ENCODE measurements around the gene LMTK3. TPM values are rescaled to one million over a fixed set of nuclear protein-coding genes. Genes with fewer than 3 reads are reported as not detected.
A peak's percentile ranks its signal among the peaks of the same experiment; 100 is the strongest.

LMTK3 gene
- total and polyA plus RNA-seq, 2 of the 4 experiments (the other 2 are of a cell fraction): 0.18 to 0.87 TPM

DNA sequence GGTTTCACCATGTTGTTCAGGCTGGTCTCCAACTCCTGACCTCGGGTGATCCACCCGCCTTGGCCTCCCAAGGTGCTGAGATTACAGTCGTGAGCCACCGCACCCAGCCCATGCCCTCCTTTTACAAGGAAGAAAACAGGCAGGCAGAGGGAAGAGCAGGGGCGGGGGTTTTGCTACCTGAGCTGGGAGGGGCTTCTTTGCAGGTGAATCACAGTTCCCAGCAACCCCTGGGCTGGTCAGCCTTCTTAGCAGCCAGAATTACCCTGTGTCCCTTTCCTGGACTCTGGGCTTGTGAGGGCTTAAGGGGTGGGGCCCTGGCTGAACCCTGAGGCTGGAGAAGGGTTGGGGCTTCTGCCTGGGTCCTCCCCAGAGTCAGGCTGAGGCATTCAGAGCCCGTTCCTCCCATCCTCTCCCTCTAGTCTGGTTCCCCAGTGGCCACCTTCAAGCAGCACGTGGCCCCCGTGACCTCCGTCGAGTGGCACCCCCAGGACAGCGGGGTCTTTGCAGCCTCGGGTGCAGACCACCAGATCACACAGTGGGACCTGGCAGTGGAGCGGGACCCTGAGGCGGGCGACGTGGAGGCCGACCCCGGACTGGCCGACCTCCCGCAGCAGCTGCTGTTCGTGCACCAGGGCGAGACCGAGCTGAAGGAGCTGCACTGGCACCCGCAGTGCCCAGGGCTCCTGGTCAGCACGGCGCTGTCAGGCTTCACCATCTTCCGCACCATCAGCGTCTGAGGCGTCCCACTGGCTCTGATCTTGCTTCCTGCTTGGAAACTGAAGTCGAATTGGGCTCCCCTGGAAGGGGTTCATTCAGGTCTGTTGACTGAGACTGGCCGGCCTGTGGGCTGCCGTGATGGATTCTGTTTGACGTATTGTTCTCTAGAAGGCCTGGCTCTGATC, 59.1 kb downstream of the LMTK3 start:
- Histone ChIP-seq H3K9me1 (ENCODE audit: insufficient read depth, low read length) (no peaks in the 10 kb centered on the region), H4K5ac (ENCODE audit: low read depth, low read length) (no peak overlapping the region), H3K9ac (ENCODE audit: low read depth, low read length) (no peak overlapping the region), H4K91ac (ENCODE audit: insufficient read depth, low read depth, low read length) (no peak overlapping the region), H2AK5ac (ENCODE audit: low read depth, low read length) (no peak overlapping the region), H3K79me1 (ENCODE audit: low read depth in 1 of 2, low read length in 2 of 2) (peaks cover 7 to 32% of the 10 kb centered on the region in 2 experiments; a peak in 3 of 4 replicates), H2BK5ac (ENCODE audit: low read depth, low read length, poor library complexity, severe bottlenecking) (no peak overlapping the region), H2BK120ac (ENCODE audit: low read depth, low read length) (no peak overlapping the region), H2BK20ac (ENCODE audit: low read depth, low read length) (no peak overlapping the region), H3K23ac (ENCODE audit: low read depth, low read length) (no peak overlapping the region), H3K27me3 (ENCODE audit: control insufficient read depth, insufficient read depth, low read length) (no peaks in the 10 kb centered on the region), H3K14ac (replicated peaks; ENCODE audit: low read depth, low read length) (no peak overlapping the region), H3K56ac (ENCODE audit: extremely low read depth, insufficient read depth, low read length) (no peak overlapping the region), H3K4ac (ENCODE audit: low read depth, low read length) (no peak overlapping the region), H2AFZ (replicated peaks; ENCODE audit: low read length, poor library complexity) (peak overlapping the region; percentile 49), H3K27ac (ENCODE audit: insufficient read depth, low read length) (no peak overlapping the region), H3K4me3 (ENCODE audit: insufficient read depth, low read depth, low read length) (no peak overlapping the region), H4K20me1 (ENCODE audit: insufficient read depth, low read length) (peaks cover 8% of the 10 kb centered on the region), H3K9me3 (ENCODE audit: control insufficient read depth, insufficient read depth, low read length) (no peaks in the 10 kb centered on the region), H3K4me2 (ENCODE audit: low read depth, low read length) (no peak overlapping the region), H4K8ac (ENCODE audit: low read depth in 2 of 2, low read length in 2 of 2) (no peak overlapping the region), H3K18ac (ENCODE audit: low read depth, low read length) (no peak overlapping the region), H3K4me1 (ENCODE audit: control insufficient read depth, insufficient read depth, low read length) (no peaks in the 10 kb centered on the region), H2BK15ac (ENCODE audit: low read depth, low read length) (no peak overlapping the region), H2AK9ac (replicated peaks; ENCODE audit: low read depth, low read length, poor library complexity) (no peak overlapping the region), H3K36me3 (ENCODE audit: control insufficient read depth, insufficient read depth, low read length) (peaks cover 58% of the 10 kb centered on the region)
- in situ Hi-C loops (cut with MboI; ENCODE audit: low sequenced_read_pairs) (no loop called here), intact Hi-C loops (cut with micrococcal nuclease) (no loop called here), dilution Hi-C loops (cut with HindIII; ENCODE audit: low sequenced_read_pairs, unreplicated experiment) (no loop called here)
- BruUV-seq (replicated peaks): no TSS peak
- ChIA-PET CTCF (no interaction called here), POLR2A (ENCODE audit: unreplicated experiment) (no interaction called here)
- WGBS, 2 experiments (ENCODE audit: extremely low coverage in 2 of 2, insufficient read length in 1 of 2): 95% methylated on average over 25 of the region's 33 CpGs; no CpG with 5 or more reads in 1 of the 2 experiments
- no peak for DNase-seq
- ATAC-seq (ENCODE audit: low read depth): no peak
- TF ChIP-seq FOS (IDR thresholded peaks at IDR 0.05; ENCODE audit: low read depth, low read length) (no peak), RAD21 (IDR thresholded peaks at IDR 0.05; ENCODE audit: low read length) (no peak), RCOR1 (IDR thresholded peaks at IDR 0.05; ENCODE audit: insufficient replicate concordance, low read length) (no peak), MAFK (IDR thresholded peaks at IDR 0.05; ENCODE audit: low read depth, low read length) (no peak), NFE2L2 (IDR thresholded peaks at IDR 0.05; ENCODE audit: low read depth, low read length) (no peak), POLR2A (IDR thresholded peaks at IDR 0.05; ENCODE audit: low read depth, low read length) (no peak), MAZ (IDR thresholded peaks at IDR 0.05; ENCODE audit: borderline replicate concordance, low read depth, low read length) (no peak), RFX5 (IDR thresholded peaks at IDR 0.05; ENCODE audit: low read depth, low read length) (no peak), CEBPB (IDR thresholded peaks at IDR 0.05; ENCODE audit: low read depth, low read length) (no peak), SMC3 (IDR thresholded peaks at IDR 0.05; ENCODE audit: low read depth, low read length) (no peak), BHLHE40 (IDR thresholded peaks at IDR 0.05; ENCODE audit: low read depth, low read length) (no peak), CHD1 (IDR thresholded peaks at IDR 0.05; ENCODE audit: low read depth, low read length) (no peak)
- TF ChIP-seq, protein P1, sequence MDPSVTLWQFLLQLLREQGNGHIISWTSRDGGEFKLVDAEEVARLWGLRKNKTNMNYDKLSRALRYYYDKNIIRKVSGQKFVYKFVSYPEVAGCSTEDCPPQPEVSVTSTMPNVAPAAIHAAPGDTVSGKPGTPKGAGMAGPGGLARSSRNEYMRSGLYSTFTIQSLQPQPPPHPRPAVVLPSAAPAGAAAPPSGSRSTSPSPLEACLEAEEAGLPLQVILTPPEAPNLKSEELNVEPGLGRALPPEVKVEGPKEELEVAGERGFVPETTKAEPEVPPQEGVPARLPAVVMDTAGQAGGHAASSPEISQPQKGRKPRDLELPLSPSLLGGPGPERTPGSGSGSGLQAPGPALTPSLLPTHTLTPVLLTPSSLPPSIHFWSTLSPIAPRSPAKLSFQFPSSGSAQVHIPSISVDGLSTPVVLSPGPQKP (IDR thresholded peaks at IDR 0.05; ENCODE audit: borderline replicate concordance, low read depth, low read length): no peak
- TF ChIP-seq, protein P2, sequence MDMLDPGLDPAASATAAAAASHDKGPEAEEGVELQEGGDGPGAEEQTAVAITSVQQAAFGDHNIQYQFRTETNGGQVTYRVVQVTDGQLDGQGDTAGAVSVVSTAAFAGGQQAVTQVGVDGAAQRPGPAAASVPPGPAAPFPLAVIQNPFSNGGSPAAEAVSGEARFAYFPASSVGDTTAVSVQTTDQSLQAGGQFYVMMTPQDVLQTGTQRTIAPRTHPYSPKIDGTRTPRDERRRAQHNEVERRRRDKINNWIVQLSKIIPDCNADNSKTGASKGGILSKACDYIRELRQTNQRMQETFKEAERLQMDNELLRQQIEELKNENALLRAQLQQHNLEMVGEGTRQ (IDR thresholded peaks at IDR 0.05; ENCODE audit: low read depth, low read length): no peak
- TF ChIP-seq, protein P3, sequence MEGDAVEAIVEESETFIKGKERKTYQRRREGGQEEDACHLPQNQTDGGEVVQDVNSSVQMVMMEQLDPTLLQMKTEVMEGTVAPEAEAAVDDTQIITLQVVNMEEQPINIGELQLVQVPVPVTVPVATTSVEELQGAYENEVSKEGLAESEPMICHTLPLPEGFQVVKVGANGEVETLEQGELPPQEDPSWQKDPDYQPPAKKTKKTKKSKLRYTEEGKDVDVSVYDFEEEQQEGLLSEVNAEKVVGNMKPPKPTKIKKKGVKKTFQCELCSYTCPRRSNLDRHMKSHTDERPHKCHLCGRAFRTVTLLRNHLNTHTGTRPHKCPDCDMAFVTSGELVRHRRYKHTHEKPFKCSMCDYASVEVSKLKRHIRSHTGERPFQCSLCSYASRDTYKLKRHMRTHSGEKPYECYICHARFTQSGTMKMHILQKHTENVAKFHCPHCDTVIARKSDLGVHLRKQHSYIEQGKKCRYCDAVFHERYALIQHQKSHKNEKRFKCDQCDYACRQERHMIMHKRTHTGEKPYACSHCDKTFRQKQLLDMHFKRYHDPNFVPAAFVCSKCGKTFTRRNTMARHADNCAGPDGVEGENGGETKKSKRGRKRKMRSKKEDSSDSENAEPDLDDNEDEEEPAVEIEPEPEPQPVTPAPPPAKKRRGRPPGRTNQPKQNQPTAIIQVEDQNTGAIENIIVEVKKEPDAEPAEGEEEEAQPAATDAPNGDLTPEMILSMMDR (conservative IDR thresholded peaks at IDR 0.05; ENCODE audit: low read depth, low read length): no peak

All from IMR-90 (cell line).